NCI-H82 treated with DMSO at 0.1 percent for 48 hours (cell line): ENCODE measurements around the gene PINK1.
"Not testable (repeated sequence)": the region's sequence is repeated elsewhere in the genome, so short reads cannot be mapped to it uniquely, and the experiment has no call there.

ENCODE experiments used
- DNase-seq: peaks from one replicate; lab custom pipeline; 2025; ENCODE audit not compliant: unreplicated experiment; lab: John Stamatoyannopoulos, UW

PINK1 gene

DNA sequence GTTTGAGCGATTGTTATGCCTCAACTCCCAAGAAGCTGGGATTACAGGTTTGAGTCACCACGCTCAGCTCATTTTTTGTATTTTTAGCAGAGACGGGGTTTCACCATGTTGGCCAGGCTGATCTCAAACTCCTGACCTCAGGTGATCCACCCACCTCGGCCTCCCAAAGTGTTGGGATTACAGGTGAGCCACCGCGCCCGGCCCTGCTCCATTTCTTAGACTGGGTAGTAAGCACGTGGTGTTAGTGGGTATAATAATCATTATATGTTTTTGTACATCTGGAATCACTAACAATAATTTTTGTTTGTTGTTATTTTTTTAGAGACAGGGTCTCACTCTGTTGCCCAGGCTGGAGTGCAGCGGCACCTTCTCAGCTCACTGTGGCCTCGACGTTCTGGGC, 40.4 kb downstream of the PINK1 start:
- not testable (repeated sequence) for DNase-seq

GRCh38 chr1:20678599-20678998, 45.3 kb downstream of the PINK1 start:
- no peak for DNase-seq

GRCh38 chr1:20680269-20680668, 47.0 kb downstream of the PINK1 start:
- no peak for DNase-seq

- DNase-seq = no peak
Measured at GRCh38 chr1:20681999-20682398, 48.7 kb downstream of the PINK1 start.

DNA sequence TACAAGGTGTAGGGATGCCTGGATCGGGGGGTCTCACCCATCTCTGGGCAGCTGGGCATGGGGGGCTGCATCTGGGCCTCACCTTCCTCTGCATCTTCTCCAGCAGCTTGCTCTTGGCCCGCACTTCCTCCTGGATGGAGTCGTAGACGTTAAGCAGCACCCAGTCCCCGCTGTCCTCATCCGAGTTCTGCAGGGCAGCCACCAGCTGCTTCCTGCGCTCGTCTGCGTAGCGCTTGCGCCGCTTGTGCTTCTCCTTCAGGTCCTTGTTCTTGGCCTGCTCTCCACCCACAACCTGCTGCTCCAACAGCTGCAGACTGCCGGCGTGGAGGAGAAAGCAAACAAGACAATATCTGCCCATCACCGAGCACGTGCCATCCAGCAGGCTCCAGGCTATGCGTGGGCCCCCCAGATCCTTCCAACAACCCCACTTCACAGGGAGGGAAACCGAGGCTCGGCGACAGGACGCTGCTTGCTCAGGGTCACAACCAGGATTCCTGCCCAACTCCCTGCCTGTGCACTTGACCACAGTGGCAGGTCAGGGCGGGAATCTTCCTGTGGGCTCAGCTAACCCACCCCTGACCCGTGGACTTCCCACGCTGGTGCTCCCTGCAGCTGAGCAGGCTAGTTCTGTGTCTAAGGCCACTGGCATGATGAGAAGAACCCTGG, 49.4 kb downstream of the PINK1 start:
- no peak for DNase-seq

- no peak for DNase-seq
Measured at GRCh38 chr1:20683614-20684013, 50.4 kb downstream of the PINK1 start.

DNA sequence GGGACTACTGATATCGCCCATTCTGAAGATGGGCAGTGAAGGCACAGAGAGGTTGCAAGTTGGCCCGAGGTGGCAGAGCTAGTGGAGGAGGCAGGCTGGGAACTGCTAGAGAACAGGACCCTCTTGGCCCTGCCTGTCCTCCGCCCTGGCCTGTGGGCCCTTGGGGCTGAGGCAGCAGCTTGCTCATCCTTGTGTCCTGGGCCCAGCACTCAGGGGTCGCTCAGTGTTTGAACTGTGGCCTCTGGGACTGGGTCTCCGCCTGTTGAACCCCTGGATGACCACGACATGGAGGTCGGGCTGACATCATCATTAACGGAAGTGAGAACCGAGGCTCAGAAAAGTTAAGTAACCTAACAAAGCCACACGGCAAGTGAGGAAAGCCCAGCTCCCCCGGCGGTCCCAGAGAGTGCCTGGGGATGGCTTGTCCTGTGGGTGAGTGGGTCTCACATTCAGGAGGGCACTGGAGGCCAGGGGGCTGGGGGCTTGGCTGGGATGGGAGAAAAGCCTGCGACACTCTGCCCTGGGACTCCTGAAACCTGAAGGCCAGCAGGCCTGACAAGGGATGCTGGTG, 50.9 kb downstream of the PINK1 start:
- DNase-seq = no peak

GRCh38 chr1:20684651-20685050, 51.4 kb downstream of the PINK1 start:
- DNase-seq = no peak

DNA sequence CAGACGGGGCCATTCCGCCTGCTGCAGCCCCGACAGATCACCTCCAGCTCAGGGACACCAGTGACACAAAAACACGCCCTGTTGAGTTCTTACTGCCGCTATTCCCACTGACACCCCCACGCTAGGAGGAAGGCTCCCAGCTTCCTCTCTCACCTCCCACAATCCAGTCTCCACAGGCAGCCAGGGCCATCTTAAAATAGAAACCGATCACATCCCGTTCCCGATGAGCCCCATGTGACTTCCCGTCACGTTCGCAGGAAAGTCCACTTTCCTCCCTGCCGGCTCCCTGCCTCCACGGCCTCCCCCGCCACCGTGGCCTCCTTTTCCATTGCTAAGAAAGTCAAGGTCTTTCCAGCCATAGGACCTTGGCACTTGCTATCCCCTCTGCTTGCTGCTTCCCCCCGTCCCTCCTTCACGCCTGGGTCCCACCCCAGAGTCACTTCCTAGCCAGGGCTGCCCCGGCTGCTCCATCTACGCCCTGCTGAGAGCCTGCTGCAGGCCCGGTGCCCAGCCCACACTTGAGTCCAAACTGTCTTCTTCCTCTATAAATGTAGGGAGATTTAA, 51.9 kb downstream of the PINK1 start:
- no peak for DNase-seq

DNA sequence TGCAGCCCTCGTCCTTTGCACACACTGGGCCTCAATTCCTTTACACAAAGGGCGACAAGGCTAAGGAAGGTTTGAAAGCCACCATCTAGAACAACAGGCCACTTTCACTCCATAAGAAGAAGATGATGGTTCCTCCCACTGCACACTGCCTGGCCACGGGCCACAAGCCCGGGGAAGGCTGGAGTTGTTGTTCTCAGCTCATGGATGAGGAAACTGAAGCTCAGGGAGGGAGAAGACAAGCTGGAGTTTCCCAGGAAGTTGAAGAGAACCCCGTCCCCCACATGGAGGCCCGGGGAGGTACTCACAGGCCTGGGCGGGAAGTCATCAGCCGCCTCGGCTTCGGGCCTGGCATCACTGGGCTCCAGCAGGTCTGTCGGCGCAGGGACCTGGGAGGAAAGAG, 52.5 kb downstream of the PINK1 start:
- no peak for DNase-seq

GRCh38 chr1:20686883-20687725, 53.8 kb downstream of the PINK1 start:
- DNase-seq = no peak

DNA sequence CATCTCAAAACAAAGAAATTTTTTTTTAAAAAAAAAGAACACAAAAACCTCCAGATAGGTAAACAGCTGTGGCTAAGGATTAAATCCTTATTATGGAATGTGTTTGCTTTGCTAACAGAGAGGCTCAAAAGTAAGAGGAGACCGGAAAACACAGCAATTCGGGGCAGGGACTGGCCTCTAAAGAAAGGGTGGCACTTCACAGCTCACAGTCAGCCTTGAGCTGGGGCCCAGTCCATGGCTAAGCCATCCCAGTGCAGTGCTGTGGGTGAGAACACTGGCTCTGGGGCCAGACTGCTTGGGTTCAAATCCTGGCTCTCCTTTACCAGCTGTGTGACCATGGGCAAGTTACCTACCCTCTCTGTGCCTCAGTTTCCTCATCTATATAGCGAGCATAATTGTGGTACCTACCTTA, 56.4 kb downstream of the PINK1 start:
- DNase-seq = no peak

GRCh38 chr1:20691872-20692271, 58.6 kb downstream of the PINK1 start:
- no peak for DNase-seq

DNA sequence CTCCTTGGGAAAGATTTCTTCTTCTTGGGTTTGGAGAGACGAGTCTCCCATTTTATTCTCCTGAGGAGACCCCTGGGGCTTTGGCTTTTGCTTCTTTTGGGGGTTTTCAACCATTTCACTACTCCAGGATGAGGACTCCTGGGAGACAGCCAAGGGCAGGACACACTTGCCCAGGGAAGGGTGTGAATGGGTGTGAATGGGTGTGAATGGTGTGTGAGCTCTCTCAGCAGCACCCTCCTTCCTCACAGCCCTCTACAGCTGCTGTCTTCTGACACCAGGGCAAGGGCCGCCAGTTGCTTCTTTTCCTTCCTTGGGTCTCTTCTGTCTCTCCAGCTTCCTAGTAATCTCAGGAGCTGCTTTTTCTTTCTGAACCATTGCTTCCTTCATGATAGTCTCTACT, 60.4 kb downstream of the PINK1 start:
- DNase-seq = no peak

DNA sequence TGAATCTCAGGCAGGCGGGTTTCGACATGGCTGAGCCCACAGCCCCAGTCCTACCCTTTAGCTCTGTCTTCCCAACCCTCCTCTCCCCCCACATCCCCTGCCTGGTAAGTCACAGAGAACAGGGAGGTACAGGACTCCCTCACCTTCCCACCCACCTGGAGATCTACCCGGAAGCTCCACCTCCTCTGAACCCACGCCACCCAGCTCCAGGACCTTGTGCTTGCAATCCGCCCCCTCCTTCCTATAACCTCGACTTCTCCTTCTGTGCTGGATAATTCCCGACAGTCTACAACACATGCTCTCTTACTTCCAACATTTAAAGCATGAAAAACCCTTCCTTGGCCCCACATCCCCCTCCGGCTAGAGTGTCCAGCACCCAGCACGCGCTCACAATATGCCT, 62.3 kb downstream of the PINK1 start:
- no peak for DNase-seq

- peak; percentile 89 for DNase-seq
Measured at GRCh38 chr1:20696397-20697333, 63.4 kb downstream of the PINK1 start.

- no peak for DNase-seq
Measured at GRCh38 chr1:20697563-20697962, 64.3 kb downstream of the PINK1 start.

GRCh38 chr1:20698195-20698910, 65.1 kb downstream of the PINK1 start:
- DNase-seq = no peak

DNA sequence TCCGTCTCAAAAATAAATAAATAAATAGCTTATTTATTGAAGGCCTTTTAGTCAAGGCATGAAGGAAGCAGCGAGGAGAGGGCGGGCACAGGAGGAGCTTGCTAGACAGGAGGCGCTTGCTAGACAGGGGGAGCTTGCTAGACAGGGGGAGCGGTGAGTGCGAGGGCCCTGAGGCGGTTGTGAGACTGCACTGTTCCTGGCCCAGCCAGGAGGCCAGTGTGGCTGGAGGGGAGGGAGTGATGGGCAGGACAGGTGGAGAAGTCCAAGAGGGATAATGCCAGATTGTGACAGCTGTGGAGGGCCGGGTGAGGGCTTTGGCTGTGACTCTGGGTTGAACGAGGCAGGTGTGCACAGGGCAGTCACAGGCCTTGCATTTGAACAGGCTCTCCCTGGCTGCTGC, 66.3 kb downstream of the PINK1 start:
- DNase-seq = peak; percentile 35

DNA sequence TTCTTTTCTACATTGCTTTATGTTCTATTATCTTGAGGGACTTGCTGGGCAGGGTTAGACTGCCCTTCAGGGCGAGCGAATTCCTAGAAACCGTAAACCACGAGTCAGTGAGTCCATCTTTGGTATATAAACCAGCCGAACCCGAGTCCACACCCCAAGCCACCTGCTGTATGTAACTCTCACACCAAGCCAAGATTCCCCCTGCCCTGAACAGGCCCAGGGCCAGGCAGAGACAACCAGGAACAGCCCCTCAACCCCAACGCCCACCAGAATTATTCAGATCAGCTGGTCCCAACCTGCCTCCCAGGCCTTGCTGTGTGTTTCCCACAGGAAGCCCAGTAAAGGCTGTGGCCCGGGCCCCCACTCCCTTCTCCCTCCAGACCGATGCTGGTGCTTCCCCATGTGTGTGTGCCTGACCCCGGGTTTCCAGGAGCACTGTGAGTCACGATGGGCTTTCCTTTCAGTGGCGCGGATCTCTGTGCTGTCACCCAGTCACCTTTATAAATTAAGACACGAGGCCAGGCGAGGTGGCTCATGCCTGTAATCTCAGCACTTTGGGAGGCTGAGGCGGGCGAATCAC, 67.5 kb downstream of the PINK1 start:
- DNase-seq = no peak
